Nephron (organoid): ENCODE data around the gene ARHGAP32.

ENCODE experiments used
- H3K27ac Mint-ChIP-seq, 3 experiments: 2 replicates each; pipeline ENCODE4 v1.8.0; 2020; ENCODE audit warnings: mixed read lengths in 3 of 3, mild to moderate bottlenecking in 2 of 3, moderate library complexity in 1 of 3
- H3K27me3 Mint-ChIP-seq: 2 replicates; pipeline ENCODE4 v1.8.0; 2021; ENCODE audit warnings: low read depth, mild to moderate bottlenecking, moderate library complexity, mixed read lengths
- H3K36me3 Mint-ChIP-seq: 2 replicates; pipeline ENCODE4 v1.8.0; 2020; ENCODE audit warnings: low read depth, mixed read lengths
- H3K4me1 Mint-ChIP-seq: 2 replicates; pipeline ENCODE4 v1.8.0; 2020; ENCODE audit warnings: mixed read lengths
- H3K4me3 Mint-ChIP-seq, 3 experiments: 2 replicates each; pipeline ENCODE4 v1.8.0; 2020; ENCODE audit warnings: mild to moderate bottlenecking in 3 of 3, mixed read lengths in 3 of 3, moderate library complexity in 2 of 3
- H3K9me3 Mint-ChIP-seq: 2 replicates; pipeline ENCODE4 v1.8.0; 2020; ENCODE audit warnings: mixed read lengths
- TF ChIP-seq, protein P1 (sequence below), 3 experiments: fragments of 200-600 bp; sonication (generic); IDR thresholded peaks; one replicate each; pipeline ENCODE4 v1.5.0; 2021; ENCODE audit warnings: antibody characterized with exemption in 3 of 3; ENCODE audit not compliant: unreplicated experiment in 3 of 3

ARHGAP32 gene

GRCh38 chr11:129192150-129192549, at the start of gene ARHGAP32:
TSS of gene ARHGAP32 (minus strand) at chr11:129192325. CDS start at chr11:129192198, 127 bp downstream.
- no peaks in the 10 kb centered on the region for H3K27me3 Mint-ChIP-seq
- no peak within 1 kb of the TSS for H3K27ac Mint-ChIP-seq
- H3K4me1 Mint-ChIP-seq, result peaks cover 11% of the 10 kb centered on the region
- H3K36me3 Mint-ChIP-seq, result peaks cover 8% of the 10 kb centered on the region
- TF ChIP-seq, protein P1, sequence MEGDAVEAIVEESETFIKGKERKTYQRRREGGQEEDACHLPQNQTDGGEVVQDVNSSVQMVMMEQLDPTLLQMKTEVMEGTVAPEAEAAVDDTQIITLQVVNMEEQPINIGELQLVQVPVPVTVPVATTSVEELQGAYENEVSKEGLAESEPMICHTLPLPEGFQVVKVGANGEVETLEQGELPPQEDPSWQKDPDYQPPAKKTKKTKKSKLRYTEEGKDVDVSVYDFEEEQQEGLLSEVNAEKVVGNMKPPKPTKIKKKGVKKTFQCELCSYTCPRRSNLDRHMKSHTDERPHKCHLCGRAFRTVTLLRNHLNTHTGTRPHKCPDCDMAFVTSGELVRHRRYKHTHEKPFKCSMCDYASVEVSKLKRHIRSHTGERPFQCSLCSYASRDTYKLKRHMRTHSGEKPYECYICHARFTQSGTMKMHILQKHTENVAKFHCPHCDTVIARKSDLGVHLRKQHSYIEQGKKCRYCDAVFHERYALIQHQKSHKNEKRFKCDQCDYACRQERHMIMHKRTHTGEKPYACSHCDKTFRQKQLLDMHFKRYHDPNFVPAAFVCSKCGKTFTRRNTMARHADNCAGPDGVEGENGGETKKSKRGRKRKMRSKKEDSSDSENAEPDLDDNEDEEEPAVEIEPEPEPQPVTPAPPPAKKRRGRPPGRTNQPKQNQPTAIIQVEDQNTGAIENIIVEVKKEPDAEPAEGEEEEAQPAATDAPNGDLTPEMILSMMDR (IDR thresholded peaks at IDR 0.05; ENCODE audit: unreplicated experiment in 3 of 3), result no peak
- peaks cover 4% of the 10 kb centered on the region for H3K9me3 Mint-ChIP-seq
- H3K4me3 Mint-ChIP-seq, result no peak within 1 kb of the TSS

GRCh38 chr11:129239207-129239606, 47.1 kb upstream of the ARHGAP32 start:
- Mint-ChIP-seq H3K36me3 (peaks cover 37% of the 10 kb centered on the region), H3K27ac (no peak overlapping the region), H3K4me1 (peaks cover 8% of the 10 kb centered on the region), H3K27me3 (no peaks in the 10 kb centered on the region), H3K4me3 (no peak overlapping the region), H3K9me3 (peaks cover 14% of the 10 kb centered on the region)
- TF ChIP-seq, protein P1 (IDR thresholded peaks at IDR 0.05; ENCODE audit: unreplicated experiment in 3 of 3), result no peak

DNA sequence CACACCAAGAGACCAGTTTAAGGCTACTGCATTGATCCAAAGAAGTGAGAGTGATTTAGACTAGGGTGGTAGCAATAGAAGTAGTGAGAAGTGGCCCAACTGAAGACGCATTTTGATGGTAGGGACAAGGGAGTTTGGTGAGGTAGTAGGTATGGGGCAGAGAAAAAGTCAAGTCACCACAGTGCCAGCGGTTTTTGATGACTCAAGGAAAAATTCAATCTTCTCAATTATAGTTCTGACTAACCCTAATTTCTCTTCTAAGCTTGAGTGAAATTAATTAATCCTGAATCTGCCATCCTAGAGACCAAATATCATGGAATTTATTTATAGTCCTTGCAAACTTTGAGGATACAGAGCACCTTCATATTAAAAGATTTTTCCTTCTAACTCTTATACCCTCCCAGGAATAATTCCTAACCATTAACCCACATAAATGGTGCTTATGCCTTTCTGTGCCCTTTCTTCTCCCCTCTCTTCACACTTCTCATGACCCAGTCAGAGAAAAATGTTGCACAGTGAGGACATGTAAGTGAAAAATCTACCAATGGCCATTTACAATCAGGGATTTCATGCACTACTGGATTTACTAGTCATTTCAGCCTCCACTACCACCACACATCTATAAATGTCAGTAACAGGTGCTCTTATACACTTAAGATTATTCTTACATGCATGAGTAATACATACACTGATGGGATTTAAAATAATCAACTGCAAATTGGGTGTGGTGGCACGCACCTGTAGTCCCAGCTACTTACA, 45.9 kb upstream of the ARHGAP32 start:
- Mint-ChIP-seq H3K4me1 (peaks cover 8% of the 10 kb centered on the region), H3K9me3 (peaks cover 14% of the 10 kb centered on the region), H3K36me3 (peaks cover 36% of the 10 kb centered on the region), H3K27ac (peak overlapping the region in 1 of 3 experiments; percentile 5), H3K27me3 (no peaks in the 10 kb centered on the region), H3K4me3 (no peak overlapping the region)
- TF ChIP-seq, protein P1 (IDR thresholded peaks at IDR 0.05; ENCODE audit: unreplicated experiment in 3 of 3), result no peak

DNA sequence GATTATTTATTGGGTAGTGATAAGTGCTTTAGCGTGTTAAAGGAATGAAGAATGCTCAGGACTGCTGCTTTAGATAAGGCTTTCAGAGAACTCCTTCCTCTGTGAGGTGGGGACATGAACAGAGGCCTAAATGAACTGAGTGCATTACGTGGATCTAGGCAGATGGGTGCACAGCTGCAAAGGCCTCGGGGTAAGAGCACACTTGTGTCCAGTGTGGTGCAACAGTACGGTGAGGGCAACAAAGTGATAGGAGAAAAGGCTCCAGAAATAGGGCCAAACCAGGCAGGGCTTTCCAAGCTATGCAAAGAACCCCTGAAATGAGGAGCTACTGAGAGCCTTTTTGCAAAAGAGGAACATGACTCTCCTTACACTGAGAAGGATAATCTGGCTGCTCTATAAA, 45.3 kb upstream of the ARHGAP32 start:
- peaks cover 33% of the 10 kb centered on the region for H3K36me3 Mint-ChIP-seq
- H3K27ac Mint-ChIP-seq, result peak overlapping the region in 1 of 3 experiments; percentile 5
- TF ChIP-seq, protein P1 (IDR thresholded peaks at IDR 0.05; ENCODE audit: unreplicated experiment in 3 of 3), result no peak
- peaks cover 8% of the 10 kb centered on the region for H3K4me1 Mint-ChIP-seq
- H3K4me3 Mint-ChIP-seq, result no peak overlapping the region
- H3K27me3 Mint-ChIP-seq, result no peaks in the 10 kb centered on the region
- peaks cover 14% of the 10 kb centered on the region for H3K9me3 Mint-ChIP-seq

DNA sequence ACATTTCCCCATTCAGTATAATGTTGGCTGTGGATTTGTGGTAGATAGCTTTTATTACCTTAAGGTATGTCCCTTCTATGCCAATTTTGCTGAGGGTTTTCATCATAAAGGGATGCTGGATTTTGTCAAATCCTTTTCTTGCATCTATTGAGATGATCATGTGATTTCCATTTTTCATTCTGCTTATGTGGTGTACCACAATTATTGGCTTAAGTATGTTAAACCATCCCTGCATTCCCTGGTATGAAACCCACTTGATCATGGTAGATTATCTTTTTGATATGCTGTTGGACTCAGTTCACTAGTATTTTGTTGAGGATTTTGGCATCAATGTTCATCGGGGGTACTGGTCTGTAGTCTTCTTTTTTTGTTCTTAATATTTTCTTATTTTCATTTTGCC, 44.7 kb upstream of the ARHGAP32 start:
- no peak overlapping the region for H3K4me3 Mint-ChIP-seq
- peaks cover 8% of the 10 kb centered on the region for H3K4me1 Mint-ChIP-seq
- peaks cover 14% of the 10 kb centered on the region for H3K9me3 Mint-ChIP-seq
- no peak overlapping the region for H3K27ac Mint-ChIP-seq
- H3K36me3 Mint-ChIP-seq, result peaks cover 36% of the 10 kb centered on the region
- H3K27me3 Mint-ChIP-seq, result no peaks in the 10 kb centered on the region
- TF ChIP-seq, protein P1 (IDR thresholded peaks at IDR 0.05; ENCODE audit: unreplicated experiment in 3 of 3), result no peak

DNA sequence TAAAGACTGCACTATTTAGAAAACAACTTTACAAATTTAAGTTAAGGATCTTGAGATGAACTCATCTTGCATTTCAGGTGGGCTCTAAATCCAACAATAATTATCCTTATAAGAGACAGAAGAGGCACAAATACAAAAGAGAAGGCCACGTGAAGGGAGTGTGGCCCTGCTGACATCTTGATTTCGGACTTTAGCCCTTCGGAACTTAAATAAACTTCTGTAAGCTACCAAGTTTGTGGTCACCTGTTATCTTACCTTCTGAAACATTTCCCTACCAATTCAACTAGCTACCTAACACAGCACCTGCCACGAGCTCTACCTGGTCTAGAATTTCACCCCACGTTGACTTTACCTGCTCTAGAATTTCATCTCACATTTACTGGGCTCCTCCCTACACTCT, 42.9 kb upstream of the ARHGAP32 start:
- Mint-ChIP-seq H3K4me3 (no peak overlapping the region), H3K27me3 (no peaks in the 10 kb centered on the region), H3K36me3 (peaks cover 37% of the 10 kb centered on the region), H3K27ac (no peak overlapping the region), H3K4me1 (peaks cover 8% of the 10 kb centered on the region), H3K9me3 (peaks cover 14% of the 10 kb centered on the region)
- TF ChIP-seq, protein P1 (IDR thresholded peaks at IDR 0.05; ENCODE audit: unreplicated experiment in 3 of 3), result no peak
